NCI-H345 treated with DMSO at 0.1 percent for 48 hours (cell line): ENCODE measurements around the gene TRMT61A.
"Not testable (repeated sequence)": the region's sequence is repeated elsewhere in the genome, so short reads cannot be mapped to it uniquely, and the experiment has no call there.

ENCODE experiments used
- DNase-seq: peaks from one replicate; lab custom pipeline; 2025; ENCODE audit not compliant: unreplicated experiment; lab: John Stamatoyannopoulos, UW

Gene TRMT61A

GRCh38 chr14:103521951-103522563 is 6.9 kb upstream of the TRMT61A start:
- DNase-seq, result no peak

GRCh38 chr14:103522649-103523574 is 6.1 kb upstream of the TRMT61A start, which contains the start of gene CKB:
Gene CKB, minus strand, starts transcription at chr14:103522830. Its CDS starts 337 bp downstream, at chr14:103522493.
- peak; percentile 60 for DNase-seq

- no peak for DNase-seq
Observed at GRCh38 chr14:103523575-103523954, 5.4 kb upstream of the TRMT61A start.

GRCh38 chr14:103524002-103524935 is 4.7 kb upstream of the TRMT61A start:
- no peak for DNase-seq

GRCh38 chr14:103525430-103526246 is 3.4 kb upstream of the TRMT61A start:
- not testable (repeated sequence) for DNase-seq

- no peak for DNase-seq
Observed at GRCh38 chr14:103526247-103526913, 2.6 kb upstream of the TRMT61A start.

- no peak for DNase-seq
Observed at GRCh38 chr14:103526914-103527248, 2.1 kb upstream of the TRMT61A start.

GRCh38 chr14:103527408-103528145 is 1.4 kb upstream of the TRMT61A start:
- no peak for DNase-seq

- DNase-seq, result no peak
Observed at GRCh38 chr14:103528146-103528586, 830 bp upstream of the TRMT61A start.

GRCh38 chr14:103529383-103530365 is 678 bp downstream of the TRMT61A start:
- DNase-seq, result no peak

- DNase-seq, result no peak
Observed at GRCh38 chr14:103530390-103530789, 1.4 kb downstream of the TRMT61A start.

GRCh38 chr14:103530831-103531230 is 1.8 kb downstream of the TRMT61A start:
- no peak for DNase-seq

GRCh38 chr14:103531421-103532215 is 2.6 kb downstream of the TRMT61A start:
- no peak for DNase-seq

- no peak for DNase-seq
Observed at GRCh38 chr14:103532216-103533136, 3.5 kb downstream of the TRMT61A start.

GRCh38 chr14:103533137-103533998 is 4.4 kb downstream of the TRMT61A start:
- DNase-seq, result no peak
